ENCODE data around the gene GALNT12. TPM values are rescaled to one million over a fixed set of nuclear protein-coding genes. Genes with fewer than 3 reads are reported as not detected.

GALNT12 gene
- total RNA-seq, 1 experiment from 2014 or later, result 3.3 TPM

DNA sequence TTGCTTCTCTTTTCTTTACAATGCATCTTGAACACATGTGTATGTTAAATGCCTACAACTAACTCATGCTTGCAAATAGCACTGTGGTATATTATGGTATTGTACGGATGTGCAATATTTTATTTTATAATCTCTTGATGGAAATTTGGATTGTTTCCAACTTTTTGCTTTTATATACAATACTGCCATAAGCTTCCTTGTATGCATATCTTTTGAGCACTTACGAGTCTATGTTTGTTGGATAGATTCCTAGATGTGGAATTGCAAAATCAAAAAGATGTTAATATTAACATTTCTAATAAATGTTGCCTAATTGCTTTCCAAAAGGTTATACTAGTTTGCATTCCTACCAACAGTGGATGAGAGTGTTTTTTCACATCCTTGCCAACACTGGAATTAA lies 3.4 kb upstream of the GALNT12 start:
- ChIA-PET POLR2A (no interaction called here), CTCF (no interaction called here)
- H3K27ac ChIP-seq (ENCODE audit: low read length), result no peak overlapping the region
- no peaks in the 10 kb centered on the region for H3K9me3 ChIP-seq (ENCODE audit: control insufficient read depth, insufficient read depth, low read depth, low read length)
- TF ChIP-seq, protein P1, sequence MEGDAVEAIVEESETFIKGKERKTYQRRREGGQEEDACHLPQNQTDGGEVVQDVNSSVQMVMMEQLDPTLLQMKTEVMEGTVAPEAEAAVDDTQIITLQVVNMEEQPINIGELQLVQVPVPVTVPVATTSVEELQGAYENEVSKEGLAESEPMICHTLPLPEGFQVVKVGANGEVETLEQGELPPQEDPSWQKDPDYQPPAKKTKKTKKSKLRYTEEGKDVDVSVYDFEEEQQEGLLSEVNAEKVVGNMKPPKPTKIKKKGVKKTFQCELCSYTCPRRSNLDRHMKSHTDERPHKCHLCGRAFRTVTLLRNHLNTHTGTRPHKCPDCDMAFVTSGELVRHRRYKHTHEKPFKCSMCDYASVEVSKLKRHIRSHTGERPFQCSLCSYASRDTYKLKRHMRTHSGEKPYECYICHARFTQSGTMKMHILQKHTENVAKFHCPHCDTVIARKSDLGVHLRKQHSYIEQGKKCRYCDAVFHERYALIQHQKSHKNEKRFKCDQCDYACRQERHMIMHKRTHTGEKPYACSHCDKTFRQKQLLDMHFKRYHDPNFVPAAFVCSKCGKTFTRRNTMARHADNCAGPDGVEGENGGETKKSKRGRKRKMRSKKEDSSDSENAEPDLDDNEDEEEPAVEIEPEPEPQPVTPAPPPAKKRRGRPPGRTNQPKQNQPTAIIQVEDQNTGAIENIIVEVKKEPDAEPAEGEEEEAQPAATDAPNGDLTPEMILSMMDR (IDR thresholded peaks at IDR 0.05), result no peak
- no peak for TF ChIP-seq TCF7L2 (IDR thresholded peaks at IDR 0.05; ENCODE audit: low read depth, low read length)
- no peak for TF ChIP-seq POLR2AphosphoS5 (IDR thresholded peaks at IDR 0.05; ENCODE audit: low read depth, low read length)
- no peak for TF ChIP-seq REST (IDR thresholded peaks at IDR 0.05; ENCODE audit: insufficient read depth in 1 of 2, low read depth in 2 of 2, low read length in 1 of 2)
- TF ChIP-seq SIN3A (IDR thresholded peaks at IDR 0.05; ENCODE audit: borderline replicate concordance, insufficient read depth, low read depth, low read length), result no peak
- H3K27me3 ChIP-seq (ENCODE audit: control insufficient read depth, insufficient read depth, low read length), result peaks cover 2% of the 10 kb centered on the region; the same call in 1 of the 2 replicates
- 0 out of 2 replicates have a peak, but pooled peaks cover 3% of the 10 kb centered on the region for H3K4me1 ChIP-seq (ENCODE audit: control insufficient read depth, insufficient read depth, low read length)
- no peak overlapping the region for H3K4me3 ChIP-seq (ENCODE audit: low read depth in 2 of 2, low read length in 2 of 2)
- in situ Hi-C loops (cut with HindIII; ENCODE audit: low pct_unique_long_range_greater_than_20kb, low sequenced_read_pairs) (no loop called here), intact Hi-C loops (cut with micrococcal nuclease; ENCODE audit: unreplicated experiment) (no loop called here)
- H3K36me3 ChIP-seq (ENCODE audit: control insufficient read depth, insufficient read depth, low read length), result peaks cover 4% of the 10 kb centered on the region; the same call in 1 of the 2 replicates
- ATAC-seq (no peak), DNase-seq (ENCODE audit: low read depth, low spot score) (no peak)
- BruUV-seq (replicated peaks), result no TSS peak

GRCh38 chr9:98805506-98806272 lies 1.8 kb upstream of the GALNT12 start:
- Histone ChIP-seq H3K9me3 (ENCODE audit: control insufficient read depth, insufficient read depth, low read depth, low read length) (no peaks in the 10 kb centered on the region), H3K4me3 (ENCODE audit: low read depth in 2 of 2, low read length in 2 of 2) (no peak overlapping the region), H3K4me1 (ENCODE audit: control insufficient read depth, insufficient read depth, low read length) (0 out of 2 replicates have a peak, but pooled peaks cover 3% of the 10 kb centered on the region), H3K36me3 (ENCODE audit: control insufficient read depth, insufficient read depth, low read length) (peaks cover 4% of the 10 kb centered on the region; the same call in 1 of the 2 replicates), H3K27me3 (ENCODE audit: control insufficient read depth, insufficient read depth, low read length) (peaks cover 2% of the 10 kb centered on the region; the same call in 1 of the 2 replicates), H3K27ac (ENCODE audit: low read length) (no peak overlapping the region)
- POLR2A ChIA-PET, result no interaction called here
- in situ Hi-C loops (cut with HindIII; ENCODE audit: low pct_unique_long_range_greater_than_20kb, low sequenced_read_pairs), result no loop called here
- BruUV-seq (replicated peaks), result no TSS peak
- no peak for ATAC-seq
- intact Hi-C loops (cut with micrococcal nuclease; ENCODE audit: unreplicated experiment), result no loop called here
- no peak for DNase-seq (ENCODE audit: low read depth, low spot score)
- CTCF ChIA-PET, result no interaction called here
- TF ChIP-seq, protein P1 (IDR thresholded peaks at IDR 0.05), result no peak
- TF ChIP-seq TCF7L2 (IDR thresholded peaks at IDR 0.05; ENCODE audit: low read depth, low read length) (no peak), SIN3A (IDR thresholded peaks at IDR 0.05; ENCODE audit: borderline replicate concordance, insufficient read depth, low read depth, low read length) (no peak), REST (IDR thresholded peaks at IDR 0.05; ENCODE audit: insufficient read depth in 1 of 2, low read depth in 2 of 2, low read length in 1 of 2) (no peak), POLR2AphosphoS5 (IDR thresholded peaks at IDR 0.05; ENCODE audit: low read depth, low read length) (no peak)
